Suppressor macrophage treated with lipopolysaccharide for 1 hour (primary cell): ENCODE results near the gene OPCML.

ENCODE experiments used
- DNase-seq, 3 donors: peaks; one replicate each; pipeline ENCODE4 v3.0.0-alpha.2; 2020 to 2022

Gene OPCML

GRCh38 chr11:132639986-132640385 is 892.3 kb downstream of the OPCML start:
- DNase-seq: no peak

GRCh38 chr11:132639403-132639802 is 892.9 kb downstream of the OPCML start:
- no peak for DNase-seq

- DNase-seq: no peak
Observed at GRCh38 chr11:132638423-132638822, 893.9 kb downstream of the OPCML start.

DNA sequence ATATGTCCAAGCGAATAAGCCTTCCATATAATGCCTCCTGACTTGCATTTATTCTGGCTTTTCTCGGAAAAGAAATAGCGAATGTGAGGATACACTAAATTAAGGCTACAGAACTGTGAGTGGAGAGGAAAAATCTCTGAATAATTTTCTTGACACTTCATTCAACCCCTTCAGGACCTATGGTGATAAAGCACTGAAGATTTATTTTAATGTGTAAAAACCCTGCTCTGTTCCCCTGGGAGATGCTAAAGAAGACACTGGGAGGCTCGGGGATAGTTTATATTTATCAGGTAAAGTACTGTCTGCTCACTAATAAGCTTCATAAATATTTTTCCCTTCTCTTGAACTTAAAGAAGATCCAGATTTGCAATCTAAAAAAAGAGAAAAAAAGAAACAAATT is 895.8 kb downstream of the OPCML start:
- no peak for DNase-seq

DNA sequence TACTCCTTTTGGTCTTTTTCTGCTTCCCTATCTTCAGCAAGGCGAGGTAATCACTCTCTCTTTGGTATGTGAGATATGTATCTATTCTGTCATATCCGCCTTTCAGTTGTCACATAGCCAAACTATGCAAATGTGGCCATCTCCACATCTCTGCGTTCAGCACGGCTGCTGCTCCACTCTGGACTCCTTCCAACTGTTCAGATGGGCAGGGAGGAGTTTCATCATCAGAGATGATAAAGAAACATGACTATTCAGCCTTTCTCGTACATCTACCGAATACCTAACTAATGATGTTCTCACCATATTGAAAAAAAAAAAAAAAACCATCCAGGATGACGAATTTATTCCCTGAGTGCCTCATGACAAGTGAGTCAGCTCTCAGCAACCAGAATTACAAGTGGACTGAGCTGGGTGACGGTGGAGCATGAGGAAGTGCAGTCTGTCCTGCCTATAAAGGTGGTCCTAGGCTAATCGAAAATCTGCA is 899.6 kb downstream of the OPCML start:
- no peak for DNase-seq

GRCh38 chr11:132631989-132632388 is 900.3 kb downstream of the OPCML start:
- no peak for DNase-seq

DNA sequence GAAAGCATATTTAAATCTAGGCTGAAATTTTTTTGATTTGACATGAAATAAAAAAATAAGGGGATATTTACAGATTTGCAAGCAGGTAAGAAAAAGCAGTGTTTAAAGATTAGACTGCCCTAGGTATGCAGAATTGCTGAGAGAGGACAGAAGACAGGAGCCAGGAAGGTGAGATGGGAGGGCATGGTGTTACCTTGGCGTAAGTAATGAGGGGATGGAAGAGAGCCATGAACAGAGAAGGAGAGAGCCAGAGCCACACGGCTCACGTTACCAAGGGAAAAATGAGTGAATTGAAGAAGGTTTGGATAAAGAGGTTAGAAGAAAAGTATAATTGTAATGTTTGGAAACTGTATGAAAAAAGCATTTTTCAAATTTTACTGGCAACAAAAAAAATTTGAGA is 904.3 kb downstream of the OPCML start:
- DNase-seq: no peak

- no peak for DNase-seq
Observed at GRCh38 chr11:132626446-132626845, 905.9 kb downstream of the OPCML start.

- no peak for DNase-seq
Observed at GRCh38 chr11:132623511-132623910, 908.8 kb downstream of the OPCML start.

- DNase-seq: no peak
Observed at GRCh38 chr11:132621976-132622580, 910.2 kb downstream of the OPCML start.

- DNase-seq: no peak
Observed at GRCh38 chr11:132620423-132620822, 911.9 kb downstream of the OPCML start.

DNA sequence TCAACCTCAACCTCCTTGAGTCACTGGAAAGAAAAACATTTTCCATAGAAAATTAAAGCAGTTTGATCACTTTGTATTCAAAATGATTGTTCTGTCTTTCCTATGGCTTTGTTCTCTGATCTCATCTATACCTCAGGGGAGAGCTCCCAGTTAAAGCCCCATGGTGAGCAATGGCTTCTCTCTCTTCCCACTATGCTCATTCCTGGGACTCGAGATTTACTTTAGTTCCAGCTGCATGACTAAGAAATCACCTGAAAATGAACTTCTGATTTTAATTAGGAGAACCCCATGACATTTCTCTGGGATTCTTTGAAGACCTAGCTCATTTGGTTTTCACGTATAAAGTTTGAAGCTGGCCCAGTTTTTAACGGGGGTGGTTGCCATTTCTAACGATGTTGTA is 921.5 kb downstream of the OPCML start:
- no peak for DNase-seq

DNA sequence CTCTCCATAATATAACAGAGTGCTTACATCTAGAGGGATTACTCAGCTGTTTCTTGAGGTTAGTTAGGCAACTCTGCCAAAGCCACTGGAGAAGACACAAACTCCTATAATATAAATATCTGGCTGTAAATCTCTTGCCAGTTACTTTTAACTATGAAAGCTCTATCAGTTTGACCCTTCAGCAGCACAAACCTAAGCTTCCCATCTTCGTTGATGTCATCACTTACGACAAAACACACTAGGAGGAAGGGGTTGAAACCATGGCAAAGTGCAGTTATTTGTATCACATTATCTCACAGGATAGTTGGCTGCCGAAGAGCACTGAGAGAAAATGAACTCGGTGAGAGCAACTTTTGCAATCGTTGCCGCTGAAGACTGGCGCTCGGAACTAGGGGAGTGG is 922.1 kb downstream of the OPCML start:
- no peak for DNase-seq

- no peak for DNase-seq
Observed at GRCh38 chr11:132607575-132607974, 924.7 kb downstream of the OPCML start.

- DNase-seq: no peak
Observed at GRCh38 chr11:132605825-132606570, 926.3 kb downstream of the OPCML start.

GRCh38 chr11:132604431-132604830 is 927.9 kb downstream of the OPCML start:
- no peak for DNase-seq

GRCh38 chr11:132601875-132602274 is 930.4 kb downstream of the OPCML start:
- DNase-seq: no peak

- DNase-seq: no peak
Observed at GRCh38 chr11:132595711-132596134, 936.6 kb downstream of the OPCML start.

GRCh38 chr11:132595246-132595645 is 937.1 kb downstream of the OPCML start:
- no peak for DNase-seq

DNA sequence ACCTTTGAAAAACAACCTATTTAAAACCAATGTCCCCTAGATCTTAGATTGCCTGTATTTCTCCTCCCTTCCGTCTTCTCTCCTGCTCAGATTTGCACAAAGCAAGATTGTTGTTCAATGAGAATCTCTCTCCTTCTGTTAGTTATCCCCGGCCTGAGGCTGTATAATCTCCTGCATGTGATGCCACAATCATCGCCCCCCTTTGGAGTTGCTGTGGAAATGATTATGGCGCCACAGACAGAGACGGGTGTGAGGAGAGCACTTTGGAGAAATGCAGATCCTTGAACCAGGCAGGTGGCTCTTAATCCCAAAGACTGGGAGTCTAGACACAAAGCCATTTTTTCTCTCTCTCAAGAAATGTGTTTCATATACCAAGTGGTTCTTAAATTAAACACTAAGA is 941.3 kb downstream of the OPCML start:
- no peak for DNase-seq

DNA sequence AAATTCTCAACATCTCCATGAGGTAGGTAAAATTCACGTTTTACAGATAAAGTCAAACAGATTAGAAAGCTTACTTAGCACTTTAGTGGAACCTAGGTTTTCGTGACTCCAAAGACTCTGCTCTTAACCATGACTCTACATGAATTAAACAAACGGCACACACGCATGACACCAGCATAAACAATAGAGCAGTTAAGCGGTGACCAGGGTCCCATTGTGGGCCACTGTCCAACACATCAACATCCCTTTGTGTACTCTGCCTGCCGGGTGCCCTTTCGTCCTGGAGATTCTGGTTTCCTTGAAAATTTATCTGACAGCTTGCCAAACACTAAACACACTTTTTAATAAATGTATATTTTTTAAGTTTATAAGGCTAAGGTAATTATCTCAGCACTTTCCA is 941.7 kb downstream of the OPCML start:
- DNase-seq: no peak

- no peak for DNase-seq
Observed at GRCh38 chr11:132589791-132590190, 942.5 kb downstream of the OPCML start.

- no peak for DNase-seq
Observed at GRCh38 chr11:132588366-132588765, 943.9 kb downstream of the OPCML start.

- no peak for DNase-seq
Observed at GRCh38 chr11:132587716-132588115, 944.6 kb downstream of the OPCML start.

GRCh38 chr11:132586801-132587200 is 945.5 kb downstream of the OPCML start:
- DNase-seq: no peak
